LNCAP (cell line): ENCODE data around the gene ACKR3.

Source experiments
- CTCF ChIP-seq: fragments of 450-650 bp; IDR thresholded peaks from 2 replicates; pipeline ENCODE4 v1.5.1; 2017; ENCODE audit warnings: mild to moderate bottlenecking

The ACKR3 gene

DNA sequence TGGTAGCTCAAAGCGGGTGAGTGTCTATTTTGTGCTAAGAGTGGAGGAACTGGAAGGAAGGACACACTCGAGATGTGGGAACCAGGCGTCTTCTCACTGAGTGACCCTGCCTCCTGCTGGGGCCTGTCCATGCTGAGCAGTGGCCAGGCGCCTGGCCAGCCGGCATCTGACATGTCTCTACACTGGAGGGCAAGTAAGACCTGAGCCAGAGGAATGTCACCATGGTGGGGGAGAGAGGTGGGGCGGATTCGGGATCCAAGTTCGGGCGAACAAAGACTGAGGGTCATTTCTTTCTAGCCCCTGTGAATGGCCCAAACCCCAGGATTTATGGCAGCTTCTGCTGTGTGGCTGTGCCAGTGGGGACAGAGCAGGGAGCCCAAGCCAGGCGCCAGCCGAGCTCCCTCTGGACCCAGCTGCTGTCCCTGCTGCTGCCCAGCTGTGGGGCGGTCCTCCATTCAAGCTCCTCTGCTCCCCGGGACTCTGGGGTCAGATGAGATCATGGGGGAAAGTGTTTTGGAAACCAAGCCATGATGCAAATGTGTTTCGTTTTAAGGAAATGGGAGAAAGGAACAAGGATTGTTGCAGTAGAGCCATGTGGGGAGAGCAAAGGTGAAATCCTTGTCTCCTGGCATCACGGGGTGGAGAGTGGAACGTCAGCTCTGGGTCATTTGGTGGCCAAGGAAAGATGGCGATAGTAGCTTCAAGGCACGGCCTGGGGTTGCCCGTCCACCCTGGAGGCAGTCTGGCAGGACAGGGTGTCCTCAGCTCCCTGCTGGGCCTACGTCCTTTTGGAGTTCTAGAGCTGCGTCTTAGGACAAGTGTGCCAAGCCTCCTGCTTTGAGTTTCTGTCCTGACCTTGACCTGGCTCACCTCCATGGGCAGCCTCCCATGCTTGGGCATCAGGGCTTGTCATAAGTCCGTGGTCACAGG is 8.1 kb downstream of the ACKR3 start:
- TF ChIP-seq CTCF: no peak

DNA sequence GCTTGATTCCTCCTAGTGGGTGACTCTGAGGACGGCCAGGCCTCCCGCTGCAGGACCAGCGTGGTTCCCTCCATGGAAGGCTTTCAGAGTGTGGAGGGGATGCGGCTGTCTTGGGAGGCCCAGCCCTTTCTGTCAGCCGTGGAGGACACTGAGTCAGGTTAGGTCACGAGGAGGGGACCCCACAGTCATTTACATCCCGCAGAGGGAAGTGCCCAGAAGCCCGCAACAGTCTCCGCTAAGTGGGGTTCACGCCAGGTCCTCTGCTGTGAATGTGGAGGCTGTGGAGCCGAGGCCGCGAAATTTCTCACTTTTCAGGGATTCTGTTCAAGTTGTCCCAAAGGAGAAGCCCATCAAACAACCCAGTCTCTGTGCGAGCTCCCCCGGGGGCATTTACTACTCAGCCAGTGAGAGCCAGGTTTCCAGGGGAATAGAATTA is 8.8 kb downstream of the ACKR3 start:
- no peak for TF ChIP-seq CTCF

GRCh38 chr2:236579048-236579745 is 9.6 kb downstream of the ACKR3 start:
- TF ChIP-seq CTCF: no peak

DNA sequence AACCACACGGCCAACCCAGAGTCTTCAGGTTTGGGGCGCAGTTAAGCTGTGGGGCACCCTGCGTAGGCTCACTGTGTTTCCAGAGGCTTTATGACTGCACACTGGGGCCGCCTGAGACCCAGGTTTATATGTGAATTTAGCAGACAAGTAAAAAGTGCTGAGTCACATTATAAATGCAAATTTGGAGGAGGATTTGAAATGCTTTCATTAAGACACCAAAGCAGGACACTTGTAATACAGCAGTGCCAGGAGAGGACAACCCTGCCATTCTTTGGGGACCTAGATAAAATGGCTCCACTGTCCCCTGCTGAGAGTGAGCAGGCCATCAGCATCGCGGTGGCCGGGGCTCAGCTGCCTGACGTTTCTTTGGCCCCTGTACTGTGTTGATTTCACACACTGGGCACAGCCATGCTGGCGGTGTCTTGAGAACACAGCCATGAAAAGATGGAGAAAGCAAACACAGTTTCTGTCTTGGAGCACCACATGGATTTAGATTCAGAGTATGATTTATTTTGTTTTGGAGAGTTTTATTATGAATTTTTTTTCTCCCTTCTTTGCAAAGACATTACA is 10.2 kb downstream of the ACKR3 start:
- TF ChIP-seq CTCF: no peak

GRCh38 chr2:236580746-236581355 is 11.2 kb downstream of the ACKR3 start:
- no peak for TF ChIP-seq CTCF

DNA sequence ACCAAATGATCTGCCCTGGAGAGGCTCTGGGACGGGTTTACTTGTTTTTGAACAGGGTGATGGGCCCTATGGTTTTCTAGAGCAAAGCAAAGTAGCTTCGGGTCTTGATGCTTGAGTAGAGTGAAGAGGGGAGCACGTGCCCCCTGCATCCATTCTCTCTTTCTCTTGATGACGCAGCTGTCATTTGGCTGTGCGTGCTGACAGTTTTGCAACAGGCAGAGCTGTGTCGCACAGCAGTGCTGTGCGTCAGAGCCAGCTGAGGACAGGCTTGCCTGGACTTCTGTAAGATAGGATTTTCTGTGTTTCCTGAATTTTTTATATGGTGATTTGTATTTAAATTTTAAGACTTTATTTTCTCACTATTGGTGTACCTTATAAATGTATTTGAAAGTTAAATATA is 11.9 kb downstream of the ACKR3 start:
- TF ChIP-seq CTCF: no peak

GRCh38 chr2:236582968-236583367 is 13.3 kb downstream of the ACKR3 start:
- no peak for TF ChIP-seq CTCF
